ENCODE data around the gene DLG5. TPM values are rescaled to one million over a fixed set of nuclear protein-coding genes. Genes with fewer than 3 reads are reported as not detected.

The DLG5 gene
- total and polyA plus RNA-seq, 2 experiments from 2014 or later: 15.5 to 29.3 TPM

DNA sequence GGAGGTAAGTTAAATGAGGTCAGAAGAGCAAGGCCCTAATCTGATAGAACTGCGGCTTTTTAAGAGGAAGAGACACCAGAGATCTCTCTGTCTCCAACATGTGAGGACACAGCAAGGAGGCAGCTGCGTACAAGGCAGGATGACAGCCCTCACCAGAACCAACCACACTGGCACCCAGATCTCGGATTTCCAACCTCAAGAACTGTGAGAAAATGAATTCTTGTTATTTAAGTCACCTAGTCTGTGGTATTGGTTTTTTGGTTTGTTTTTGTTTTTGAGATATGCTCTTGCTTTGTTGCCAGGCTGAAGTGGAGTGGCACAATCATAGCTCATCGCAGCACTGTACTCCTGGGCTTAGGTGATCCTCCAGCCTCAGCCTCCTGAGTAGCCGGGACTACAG, 127.2 kb downstream of the DLG5 start:
- no peak overlapping the region for H3K27ac ChIP-seq
- no peaks in the 10 kb centered on the region for H3K79me2 ChIP-seq
- H2AFZ ChIP-seq: no peak overlapping the region
- TF ChIP-seq, protein P1, sequence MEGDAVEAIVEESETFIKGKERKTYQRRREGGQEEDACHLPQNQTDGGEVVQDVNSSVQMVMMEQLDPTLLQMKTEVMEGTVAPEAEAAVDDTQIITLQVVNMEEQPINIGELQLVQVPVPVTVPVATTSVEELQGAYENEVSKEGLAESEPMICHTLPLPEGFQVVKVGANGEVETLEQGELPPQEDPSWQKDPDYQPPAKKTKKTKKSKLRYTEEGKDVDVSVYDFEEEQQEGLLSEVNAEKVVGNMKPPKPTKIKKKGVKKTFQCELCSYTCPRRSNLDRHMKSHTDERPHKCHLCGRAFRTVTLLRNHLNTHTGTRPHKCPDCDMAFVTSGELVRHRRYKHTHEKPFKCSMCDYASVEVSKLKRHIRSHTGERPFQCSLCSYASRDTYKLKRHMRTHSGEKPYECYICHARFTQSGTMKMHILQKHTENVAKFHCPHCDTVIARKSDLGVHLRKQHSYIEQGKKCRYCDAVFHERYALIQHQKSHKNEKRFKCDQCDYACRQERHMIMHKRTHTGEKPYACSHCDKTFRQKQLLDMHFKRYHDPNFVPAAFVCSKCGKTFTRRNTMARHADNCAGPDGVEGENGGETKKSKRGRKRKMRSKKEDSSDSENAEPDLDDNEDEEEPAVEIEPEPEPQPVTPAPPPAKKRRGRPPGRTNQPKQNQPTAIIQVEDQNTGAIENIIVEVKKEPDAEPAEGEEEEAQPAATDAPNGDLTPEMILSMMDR (IDR thresholded peaks at IDR 0.05; ENCODE audit: poor library complexity): no peak
- TF ChIP-seq EZH2 (IDR thresholded peaks at IDR 0.05; ENCODE audit: borderline replicate concordance) (no peak), EZH2phosphoT487 (IDR thresholded peaks at IDR 0.05; ENCODE audit: low read depth, severe bottlenecking, unreplicated experiment) (no peak)
- DNase-seq (ENCODE audit: low spot score): no peak
- no peaks in the 10 kb centered on the region for H4K20me1 ChIP-seq (ENCODE audit: insufficient read depth, poor library complexity, severe bottlenecking)
- no peaks in the 10 kb centered on the region for H3K9me3 ChIP-seq (ENCODE audit: low read depth)
- no peaks in the 10 kb centered on the region for H3K36me3 ChIP-seq (replicated peaks; ENCODE audit: insufficient read depth, low read depth)
- no peak overlapping the region for H3K4me2 ChIP-seq
- no peak overlapping the region for H3K4me3 ChIP-seq
- no peaks in the 10 kb centered on the region for H3K4me1 ChIP-seq (ENCODE audit: insufficient read depth)
- no peaks in the 10 kb centered on the region for H3K9me2 ChIP-seq (replicated peaks; ENCODE audit: insufficient read depth)
- H3K27me3 ChIP-seq: no peaks in the 10 kb centered on the region
- 95% methylated on average over 5 of the region's 5 CpGs for WGBS (ENCODE audit: low lambda C conversion rate, missing lambda C conversion rate)

GRCh38 chr10:77798940-77799339, 127.6 kb downstream of the DLG5 start:
- no peaks in the 10 kb centered on the region for H3K36me3 ChIP-seq (replicated peaks; ENCODE audit: insufficient read depth, low read depth)
- H3K79me2 ChIP-seq: no peaks in the 10 kb centered on the region
- WGBS (ENCODE audit: low lambda C conversion rate, missing lambda C conversion rate): 78% methylated on average over 2 of the region's 2 CpGs

GRCh38 chr10:77796311-77796915, 130.1 kb downstream of the DLG5 start:
- no peaks in the 10 kb centered on the region for H3K79me2 ChIP-seq
- no peaks in the 10 kb centered on the region for H3K36me3 ChIP-seq (replicated peaks; ENCODE audit: insufficient read depth, low read depth)
- no peaks in the 10 kb centered on the region for H3K4me1 ChIP-seq (ENCODE audit: insufficient read depth)
- no peak overlapping the region for H2AFZ ChIP-seq
- no peak for DNase-seq (ENCODE audit: low spot score)
- H3K4me3 ChIP-seq: no peak overlapping the region
- 95% methylated on average over 15 of the region's 16 CpGs for WGBS (ENCODE audit: low lambda C conversion rate, missing lambda C conversion rate)
- H3K4me2 ChIP-seq: no peak overlapping the region
- H4K20me1 ChIP-seq (ENCODE audit: insufficient read depth, poor library complexity, severe bottlenecking): no peaks in the 10 kb centered on the region
- H3K9me2 ChIP-seq (replicated peaks; ENCODE audit: insufficient read depth): no peaks in the 10 kb centered on the region
- H3K27me3 ChIP-seq: no peaks in the 10 kb centered on the region
- TF ChIP-seq, protein P1 (IDR thresholded peaks at IDR 0.05; ENCODE audit: poor library complexity): no peak
- H3K27ac ChIP-seq: no peak overlapping the region
- H3K9me3 ChIP-seq (ENCODE audit: low read depth): no peaks in the 10 kb centered on the region

More at GRCh38 chr10:77798940-77799339, 127.6 kb downstream of the DLG5 start:
- no peak for DNase-seq (ENCODE audit: low spot score)
- Histone ChIP-seq H4K20me1 (ENCODE audit: insufficient read depth, poor library complexity, severe bottlenecking) (no peaks in the 10 kb centered on the region), H3K27ac (no peak overlapping the region), H2AFZ (no peak overlapping the region), H3K4me1 (ENCODE audit: insufficient read depth) (no peaks in the 10 kb centered on the region), H3K4me2 (no peak overlapping the region), H3K27me3 (no peaks in the 10 kb centered on the region), H3K9me3 (ENCODE audit: low read depth) (no peaks in the 10 kb centered on the region), H3K9me2 (replicated peaks; ENCODE audit: insufficient read depth) (no peaks in the 10 kb centered on the region), H3K4me3 (no peak overlapping the region)
- no peak for TF ChIP-seq EZH2phosphoT487 (IDR thresholded peaks at IDR 0.05; ENCODE audit: low read depth, severe bottlenecking, unreplicated experiment)

GRCh38 chr10:77795426-77796055, 131.0 kb downstream of the DLG5 start:
- Histone ChIP-seq H3K36me3 (replicated peaks; ENCODE audit: insufficient read depth, low read depth) (no peaks in the 10 kb centered on the region), H3K4me3 (no peak overlapping the region), H3K27me3 (no peaks in the 10 kb centered on the region), H3K9me3 (ENCODE audit: low read depth) (no peaks in the 10 kb centered on the region), H4K20me1 (ENCODE audit: insufficient read depth, poor library complexity, severe bottlenecking) (no peaks in the 10 kb centered on the region), H3K9me2 (replicated peaks; ENCODE audit: insufficient read depth) (no peaks in the 10 kb centered on the region), H3K79me2 (no peaks in the 10 kb centered on the region), H3K27ac (no peak overlapping the region), H3K4me2 (no peak overlapping the region), H3K4me1 (ENCODE audit: insufficient read depth) (no peaks in the 10 kb centered on the region), H2AFZ (no peak overlapping the region)
- WGBS (ENCODE audit: low lambda C conversion rate, missing lambda C conversion rate): 96% methylated on average over 20 of the region's 20 CpGs
- TF ChIP-seq, protein P1 (IDR thresholded peaks at IDR 0.05; ENCODE audit: poor library complexity): no peak
- no peak for TF ChIP-seq EZH2phosphoT487 (IDR thresholded peaks at IDR 0.05; ENCODE audit: low read depth, severe bottlenecking, unreplicated experiment)
- no peak for TF ChIP-seq EZH2 (IDR thresholded peaks at IDR 0.05; ENCODE audit: borderline replicate concordance)
- DNase-seq (ENCODE audit: low spot score): no peak
